Endodermal cell (in vitro differentiated cells): ENCODE measurements around the gene TRAPPC3. TPM values are rescaled to one million over a fixed set of nuclear protein-coding genes. Genes with fewer than 3 reads are reported as not detected.
A peak's percentile ranks its signal among the peaks of the same experiment; 100 is the strongest.

Source experiments
- DNase-seq: peaks from one replicate; pipeline ENCODE4 v3.0.0-alpha.2; 2017
- H3K27ac ChIP-seq: 2 replicates; pipeline ENCODE4 v1.5.1; 2013; ENCODE audit warnings: mild to moderate bottlenecking, low read depth, low read length, moderate library complexity
- H3K27me3 ChIP-seq: 2 replicates; pipeline ENCODE4 v1.6.1; 2013; ENCODE audit warnings: mild to moderate bottlenecking, low read length, moderate library complexity; ENCODE audit not compliant: insufficient read depth, control insufficient read depth, poor library complexity, severe bottlenecking
- H3K36me3 ChIP-seq: 2 replicates; pipeline ENCODE4 v1.7.0; 2013; ENCODE audit warnings: mild to moderate bottlenecking, low read length, moderate library complexity; ENCODE audit not compliant: control insufficient read depth, insufficient read depth
- H3K4me1 ChIP-seq: one replicate; pipeline ENCODE4 v1.7.0; 2013; ENCODE audit warnings: low read length; ENCODE audit not compliant: control insufficient read depth, insufficient read depth
- H3K4me3 ChIP-seq: 2 replicates; pipeline ENCODE4 v1.5.1; 2013; ENCODE audit warnings: mild to moderate bottlenecking, low read length, moderate library complexity
- H3K9ac ChIP-seq: 2 replicates; pipeline ENCODE4 v1.6.1; 2013; ENCODE audit warnings: mild to moderate bottlenecking, low read length, moderate library complexity; ENCODE audit not compliant: poor library complexity, severe bottlenecking; ENCODE audit errors: extremely low read depth
- H3K9me3 ChIP-seq: 2 replicates; pipeline ENCODE4 v1.6.1; 2013; ENCODE audit warnings: mild to moderate bottlenecking, low read length, moderate library complexity; ENCODE audit not compliant: control insufficient read depth
- H3K27ac Mint-ChIP-seq: 2 replicates; pipeline ENCODE4 v1.8.0; 2020; ENCODE audit warnings: mixed read lengths
- H3K27me3 Mint-ChIP-seq: 2 replicates; pipeline ENCODE4 v1.8.0; 2021; ENCODE audit warnings: mild to moderate bottlenecking, mixed read lengths; ENCODE audit not compliant: insufficient read depth
- H3K36me3 Mint-ChIP-seq: 2 replicates; pipeline ENCODE4 v1.8.0; 2020; ENCODE audit warnings: low read depth, mixed read lengths
- H3K4me1 Mint-ChIP-seq: 2 replicates; pipeline ENCODE4 v1.8.0; 2020; ENCODE audit warnings: mixed read lengths
- H3K4me3 Mint-ChIP-seq: 2 replicates; pipeline ENCODE4 v1.8.0; 2020; ENCODE audit warnings: mild to moderate bottlenecking, moderate library complexity, mixed read lengths
- H3K9me3 Mint-ChIP-seq: 2 replicates; pipeline ENCODE4 v1.8.0; 2020; ENCODE audit warnings: mild to moderate bottlenecking, mixed read lengths
- CTCF ChIP-seq: fragments of 200-600 bp; sonication (generic); conservative IDR thresholded peaks from 2 replicates; pipeline ENCODE4 v1.5.0; 2021; ENCODE audit warnings: antibody characterized with exemption, mild to moderate bottlenecking
- WGBS, 2 experiments: methylation state at CpG; one replicate each; pipeline versions ENCODE4 v1.1.5 to v1.1.7; 2013; ENCODE audit warnings: missing lambda C conversion rate in 2 of 2, mixed read lengths in 1 of 2; ENCODE audit not compliant: insufficient coverage in 1 of 2, insufficient read length in 1 of 2; 5-methylcytosine and 5-hydroxymethylcytosine counted together
- total RNA-seq, 2 donors: library from RNA; stranded (reverse); fragmentation: NEBNext Ultra II Directional in 1 of 2; extraction: Animal tissue kit (Norgen Biotek cat#: 25700) in 1 of 2; gene quantifications; 2 replicates in 1 of 2; 3 replicates in 1 of 2; pipeline ENCODE4 v1.2.1, GENCODE V29; 2021

TRAPPC3 gene
- total RNA-seq, 2 donors from 2014 or later = 61.5 to 79.9 TPM

- Histone ChIP-seq H3K4me1 (no peaks in the 10 kb centered on the region), H3K9ac (no peak overlapping the region), H3K4me3 (no peak overlapping the region), H3K27me3 (peaks cover 48% of the 10 kb centered on the region), H3K27ac (no peak overlapping the region), H3K36me3 (no peaks in the 10 kb centered on the region), H3K9me3 (no peaks in the 10 kb centered on the region)
- WGBS, 2 experiments = 91% methylated on average over 7 of the region's 7 CpGs; no CpG with 5 or more reads in 1 of the 2 experiments
- Mint-ChIP-seq H3K4me3 (no peak overlapping the region), H3K36me3 (no peaks in the 10 kb centered on the region), H3K27ac (no peak overlapping the region), H3K27me3 (peaks cover 44% of the 10 kb centered on the region), H3K9me3 (no peaks in the 10 kb centered on the region), H3K4me1 (no peaks in the 10 kb centered on the region)
- no peak for TF ChIP-seq CTCF
- no peak for DNase-seq
These were observed 22.3 kb downstream of the TRAPPC3 start for GRCh38 chr1:36126797-36127500.

- no peaks in the 10 kb centered on the region for H3K4me1 ChIP-seq
- H3K4me3 ChIP-seq = no peak overlapping the region
- peak overlapping the region; percentile 40 for H3K4me3 Mint-ChIP-seq
- no peaks in the 10 kb centered on the region for H3K36me3 Mint-ChIP-seq
- TF ChIP-seq CTCF = no peak
- no peak overlapping the region for H3K27ac ChIP-seq
- no peaks in the 10 kb centered on the region for H3K36me3 ChIP-seq
- no peak overlapping the region for H3K9ac ChIP-seq
- peaks cover 50% of the 10 kb centered on the region for H3K27me3 ChIP-seq
- H3K27ac Mint-ChIP-seq = no peak overlapping the region
- H3K9me3 ChIP-seq = no peaks in the 10 kb centered on the region
- DNase-seq = no peak
- no peaks in the 10 kb centered on the region for H3K9me3 Mint-ChIP-seq
- WGBS, 2 experiments = 86 to 93% methylated on average over 15 to 21 of the region's 21 CpGs
- H3K27me3 Mint-ChIP-seq = peaks cover 51% of the 10 kb centered on the region
- no peaks in the 10 kb centered on the region for H3K4me1 Mint-ChIP-seq
These were observed 23.1 kb downstream of the TRAPPC3 start for GRCh38 chr1:36126005-36126716.

- Mint-ChIP-seq H3K9me3 (no peaks in the 10 kb centered on the region), H3K36me3 (no peaks in the 10 kb centered on the region), H3K27ac (no peak within 1 kb of the TSS), H3K4me1 (no peaks in the 10 kb centered on the region), H3K4me3 (peak within 1 kb of the TSS; percentile 50), H3K27me3 (peaks cover 51% of the 10 kb centered on the region)
- peaks cover 50% of the 10 kb centered on the region for H3K27me3 ChIP-seq
- H3K36me3 ChIP-seq = no peaks in the 10 kb centered on the region
- no peak for TF ChIP-seq CTCF
- H3K9me3 ChIP-seq = no peaks in the 10 kb centered on the region
- peak; percentile 66 for DNase-seq
- H3K9ac ChIP-seq = no peak within 1 kb of the TSS
- H3K27ac ChIP-seq = no peak within 1 kb of the TSS
- 25 to 43% methylated on average over 28 to 77 of the region's 77 CpGs for WGBS, 2 experiments
- H3K4me1 ChIP-seq = no peaks in the 10 kb centered on the region
- no peak within 1 kb of the TSS for H3K4me3 ChIP-seq
These were observed 23.9 kb downstream of the TRAPPC3 start, which contains the start of gene COL8A2 for GRCh38 chr1:36125129-36125991. COL8A2 (minus strand) TSS chr1:36125222; CDS start chr1:36100242, 24,980 bp downstream.
